Activated T-helper 17 cell treated with anti-CD3 and anti-CD28 coated beads, Interleukin-2, amount 50 U/mL, for 72 hours (primary cell): ENCODE results near the gene SFMBT1. TPM values are rescaled to one million over a fixed set of nuclear protein-coding genes. Genes with fewer than 3 reads are reported as not detected.

Experiments used
- ATAC-seq: fragments of 150-1000 bp; cut with Tn5 transposase; replicated peaks from 2 replicates; pipeline ENCODE4 v1.10.0; 2021; ENCODE audit warnings: mild to moderate bottlenecking, moderate library complexity
- H3K27ac Mint-ChIP-seq: one replicate; pipeline ENCODE4 v1.8.0; 2022; ENCODE audit warnings: mixed read lengths
- H3K27me3 Mint-ChIP-seq: one replicate; pipeline ENCODE4 v1.8.0; 2022; ENCODE audit warnings: mixed read lengths
- H3K36me3 Mint-ChIP-seq: one replicate; pipeline ENCODE4 v1.8.0; 2022; ENCODE audit warnings: low read depth, mild to moderate bottlenecking, mixed read lengths
- H3K4me1 Mint-ChIP-seq: one replicate; pipeline ENCODE4 v1.8.0; 2022; ENCODE audit warnings: mixed read lengths
- H3K4me3 Mint-ChIP-seq: one replicate; pipeline ENCODE4 v1.8.0; 2022; ENCODE audit warnings: mild to moderate bottlenecking, mixed read lengths
- H3K9me3 Mint-ChIP-seq: one replicate; pipeline ENCODE4 v1.8.0; 2022; ENCODE audit warnings: mixed read lengths
- total RNA-seq, 2 donors: library from RNA; stranded (reverse); gene quantifications; one replicate each; pipeline ENCODE4 v1.2.3, GENCODE V29; 2022

SFMBT1 gene, protein sequence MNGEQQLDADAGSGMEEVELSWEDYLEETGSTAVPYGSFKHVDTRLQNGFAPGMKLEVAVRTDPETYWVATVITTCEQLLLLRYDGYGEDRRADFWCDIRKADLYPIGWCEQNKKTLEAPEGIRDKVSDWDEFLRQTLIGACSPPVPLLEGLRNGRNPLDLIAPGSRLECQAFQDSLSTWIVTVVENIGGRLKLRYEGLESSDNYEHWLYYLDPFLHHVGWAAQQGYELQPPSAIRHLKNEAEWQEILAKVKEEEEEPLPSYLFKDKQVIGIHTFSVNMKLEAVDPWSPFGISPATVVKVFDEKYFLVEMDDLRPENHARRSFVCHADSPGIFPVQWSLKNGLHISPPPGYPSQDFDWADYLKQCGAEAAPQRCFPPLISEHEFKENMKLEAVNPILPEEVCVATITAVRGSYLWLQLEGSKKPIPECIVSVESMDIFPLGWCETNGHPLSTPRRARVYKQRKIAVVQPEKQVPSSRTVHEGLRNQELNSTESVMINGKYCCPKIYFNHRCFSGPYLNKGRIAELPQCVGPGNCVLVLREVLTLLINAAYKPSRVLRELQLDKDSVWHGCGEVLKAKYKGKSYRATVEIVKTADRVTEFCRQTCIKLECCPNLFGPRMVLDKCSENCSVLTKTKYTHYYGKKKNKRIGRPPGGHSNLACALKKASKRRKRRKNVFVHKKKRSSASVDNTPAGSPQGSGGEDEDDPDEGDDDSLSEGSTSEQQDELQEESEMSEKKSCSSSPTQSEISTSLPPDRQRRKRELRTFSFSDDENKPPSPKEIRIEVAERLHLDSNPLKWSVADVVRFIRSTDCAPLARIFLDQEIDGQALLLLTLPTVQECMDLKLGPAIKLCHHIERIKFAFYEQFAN
- total RNA-seq = 10 to 100 TPM; 26.1 to 29.9 TPM

DNA sequence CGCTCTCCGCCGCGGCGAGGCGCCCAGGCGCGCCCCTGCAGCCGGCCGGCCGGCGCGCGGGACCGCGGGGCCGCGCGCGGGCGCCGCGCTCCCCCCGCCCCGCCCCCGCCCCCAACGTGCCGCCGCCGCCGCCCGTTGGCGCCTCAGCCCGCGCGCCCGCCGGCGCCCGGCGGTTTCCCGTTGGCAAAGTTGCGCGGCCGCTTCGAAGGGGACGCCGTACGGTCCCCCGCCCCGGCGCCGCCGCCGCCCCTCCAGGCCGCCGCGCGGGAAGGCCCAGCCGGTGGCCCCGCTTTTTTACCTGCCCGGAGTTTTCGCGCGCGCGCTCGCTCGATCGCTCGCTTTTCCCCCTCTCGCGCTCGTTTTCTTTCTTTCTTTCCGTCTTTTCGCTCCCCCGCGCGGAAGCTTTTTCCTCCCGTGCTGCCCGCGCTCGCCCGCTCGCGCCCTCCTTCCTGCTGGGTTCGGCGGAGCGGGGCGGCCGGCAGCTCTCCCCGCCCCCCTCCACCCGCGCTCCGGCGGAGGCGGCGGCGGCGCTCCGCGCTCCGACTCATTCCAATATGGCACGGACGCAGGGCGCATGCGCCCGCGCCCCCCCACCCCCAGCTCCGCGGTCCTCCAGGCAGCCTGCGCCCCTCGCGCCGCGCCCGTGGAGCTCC is at the start of gene SFMBT1:
TSS of gene SFMBT1 (minus strand) at position 556 of the 653 bp plus-strand sequence. CDS start 76,945 bp downstream, outside the sequence.
- H3K27ac Mint-ChIP-seq = peak within 1 kb of the TSS; percentile 98
- no peaks in the 10 kb centered on the region for H3K27me3 Mint-ChIP-seq
- peak within 1 kb of the TSS; percentile 94 for H3K4me3 Mint-ChIP-seq
- peaks cover 37% of the 10 kb centered on the region for H3K4me1 Mint-ChIP-seq
- peaks cover 14% of the 10 kb centered on the region for H3K36me3 Mint-ChIP-seq
- ATAC-seq = peak; percentile 65
- H3K9me3 Mint-ChIP-seq = no peaks in the 10 kb centered on the region

DNA sequence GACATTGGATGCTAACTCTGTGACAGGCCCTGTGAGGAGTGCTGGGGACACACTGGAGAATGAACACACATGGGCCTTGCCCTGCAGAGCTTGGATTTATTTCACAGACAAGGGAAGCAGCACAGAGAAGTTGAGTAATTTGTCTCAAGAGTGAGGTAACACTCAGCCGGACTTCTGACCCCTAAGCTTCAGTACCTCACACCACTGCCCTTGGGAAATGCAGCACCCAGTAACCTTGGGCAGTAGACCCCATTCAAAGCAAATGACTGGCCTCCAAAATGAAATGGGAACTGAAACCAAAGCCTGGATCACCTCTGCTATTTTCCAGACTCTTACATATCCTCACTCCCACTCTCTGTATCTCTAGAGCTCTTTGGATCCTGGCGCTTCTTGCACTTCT is 47.1 kb upstream of the SFMBT1 start:
- no peak overlapping the region for H3K4me3 Mint-ChIP-seq
- no peaks in the 10 kb centered on the region for H3K4me1 Mint-ChIP-seq
- H3K27me3 Mint-ChIP-seq = no peaks in the 10 kb centered on the region
- no peaks in the 10 kb centered on the region for H3K9me3 Mint-ChIP-seq
- no peak for ATAC-seq
- H3K36me3 Mint-ChIP-seq = peaks cover 87% of the 10 kb centered on the region
- H3K27ac Mint-ChIP-seq = no peak overlapping the region

DNA sequence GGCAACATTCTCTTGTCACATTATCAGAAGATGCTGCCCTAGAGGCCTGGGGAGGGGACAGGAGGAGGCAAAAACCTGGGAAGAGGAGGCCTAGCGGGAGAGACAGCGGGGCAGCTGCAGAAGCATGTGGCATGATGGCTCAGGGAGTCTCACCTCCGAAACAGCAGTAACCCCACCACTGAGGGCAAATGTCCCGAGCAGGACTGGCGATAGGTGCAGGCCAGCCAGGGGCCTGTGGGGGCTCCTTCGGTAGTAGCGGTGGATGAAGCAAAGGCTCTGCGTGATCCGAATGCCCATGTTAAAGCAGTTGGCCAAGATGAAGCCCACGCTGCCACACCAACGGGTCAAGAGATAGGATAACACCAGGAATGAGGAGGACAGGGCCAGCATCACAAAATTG is 46.3 kb upstream of the SFMBT1 start:
- no peak for ATAC-seq
- Mint-ChIP-seq H3K9me3 (no peaks in the 10 kb centered on the region), H3K27ac (peak overlapping the region; percentile 65), H3K27me3 (no peaks in the 10 kb centered on the region), H3K4me3 (no peak overlapping the region), H3K4me1 (no peaks in the 10 kb centered on the region), H3K36me3 (peaks cover 86% of the 10 kb centered on the region)

DNA sequence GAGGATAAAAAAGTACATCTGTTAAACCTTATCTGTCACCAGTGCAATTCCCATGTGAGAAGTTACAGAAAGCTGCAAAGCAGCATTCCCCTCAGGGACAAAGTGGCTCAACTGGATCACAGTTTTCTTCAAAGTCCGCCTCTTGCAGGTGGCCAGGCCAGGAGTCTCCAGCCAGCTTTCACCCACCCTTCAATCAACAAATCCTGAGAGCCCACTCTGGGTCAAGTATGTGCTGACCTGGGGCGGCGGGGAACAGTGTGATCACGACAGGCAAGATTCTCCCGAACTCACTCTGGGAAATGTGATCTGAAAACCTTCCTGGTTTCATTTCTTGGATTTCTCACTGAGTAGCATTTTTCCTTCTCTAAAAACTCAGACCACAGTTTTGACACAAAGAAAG is 45.1 kb upstream of the SFMBT1 start:
- H3K36me3 Mint-ChIP-seq = peaks cover 84% of the 10 kb centered on the region
- H3K4me1 Mint-ChIP-seq = no peaks in the 10 kb centered on the region
- no peak overlapping the region for H3K27ac Mint-ChIP-seq
- no peaks in the 10 kb centered on the region for H3K27me3 Mint-ChIP-seq
- no peak overlapping the region for H3K4me3 Mint-ChIP-seq
- no peaks in the 10 kb centered on the region for H3K9me3 Mint-ChIP-seq
- ATAC-seq = no peak

DNA sequence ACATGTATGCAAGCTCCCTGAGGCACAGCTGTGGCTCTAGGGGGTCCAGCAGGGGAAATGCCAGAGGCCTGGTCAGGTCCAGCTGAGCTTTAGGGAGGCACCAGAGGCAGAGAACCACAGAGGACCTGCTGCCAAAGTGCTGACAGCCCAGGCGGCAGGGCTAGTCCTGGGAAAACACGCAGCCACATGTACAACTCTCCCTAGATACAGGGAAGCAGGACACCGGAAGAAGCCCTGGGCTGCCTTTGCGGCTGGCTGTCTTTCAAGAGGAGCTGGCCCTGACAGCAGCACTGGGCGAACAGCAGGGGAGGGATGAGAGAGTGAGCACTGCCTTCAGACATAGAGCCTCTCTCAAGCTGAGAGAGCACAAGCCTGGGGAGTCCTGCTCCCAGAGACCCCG is 43.6 kb upstream of the SFMBT1 start:
- H3K9me3 Mint-ChIP-seq = no peaks in the 10 kb centered on the region
- peaks cover 70% of the 10 kb centered on the region for H3K36me3 Mint-ChIP-seq
- ATAC-seq = no peak
- no peak overlapping the region for H3K27ac Mint-ChIP-seq
- no peak overlapping the region for H3K4me3 Mint-ChIP-seq
- H3K4me1 Mint-ChIP-seq = no peaks in the 10 kb centered on the region
- H3K27me3 Mint-ChIP-seq = no peaks in the 10 kb centered on the region

DNA sequence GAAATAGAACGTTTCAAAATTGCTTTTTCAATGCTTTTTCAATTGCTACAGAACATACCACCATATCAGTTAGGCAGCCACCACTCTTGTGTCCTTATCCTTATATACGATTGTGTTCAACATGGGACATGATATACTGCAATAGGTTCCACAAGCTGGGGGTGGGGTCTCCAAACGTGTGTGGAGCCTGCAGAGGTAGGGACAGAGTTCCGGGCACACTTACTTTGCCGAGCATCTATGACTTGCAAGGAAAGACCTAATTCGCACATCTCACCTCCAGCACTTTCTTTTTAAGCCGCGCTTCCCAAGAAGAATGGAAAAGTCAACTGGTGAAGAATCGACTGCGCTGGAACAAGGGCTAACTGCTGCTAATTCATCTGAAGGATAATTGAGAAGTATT is 39.6 kb upstream of the SFMBT1 start:
- Mint-ChIP-seq H3K27me3 (no peaks in the 10 kb centered on the region), H3K9me3 (no peaks in the 10 kb centered on the region), H3K4me1 (no peaks in the 10 kb centered on the region), H3K36me3 (peaks cover 32% of the 10 kb centered on the region), H3K27ac (no peak overlapping the region), H3K4me3 (no peak overlapping the region)
- ATAC-seq = no peak

DNA sequence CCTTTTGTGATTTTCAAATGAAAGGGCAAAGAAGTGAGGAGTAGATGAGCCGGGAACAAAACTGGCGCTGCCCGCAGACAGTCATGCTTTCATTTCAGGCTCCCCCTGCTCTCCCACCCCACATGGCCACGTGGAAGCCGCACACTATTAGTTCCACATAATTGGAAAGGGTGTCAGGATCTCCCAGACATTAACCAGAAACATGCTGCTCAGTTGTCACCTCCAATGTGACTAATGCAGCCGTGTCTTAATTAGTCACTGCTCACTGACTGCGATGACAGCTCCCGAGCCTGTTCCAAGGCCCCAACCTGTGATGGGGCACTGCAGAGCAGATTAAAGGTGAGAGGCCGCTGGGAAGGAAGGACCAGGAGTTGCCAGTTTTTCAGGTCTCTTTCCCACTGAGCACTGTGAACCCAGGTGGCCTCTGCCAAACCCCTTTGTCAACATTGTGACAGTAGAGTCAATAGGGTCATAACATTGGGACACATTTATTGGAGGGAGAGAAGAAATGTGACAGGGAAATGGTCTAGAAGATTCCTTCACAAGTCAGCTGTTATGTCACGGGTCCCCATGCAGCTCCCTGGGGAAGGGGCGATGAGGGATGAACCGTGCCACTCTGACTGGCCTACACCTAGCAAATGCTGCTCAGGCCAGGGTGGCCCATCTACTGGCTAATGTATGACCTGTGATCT is 38.6 kb upstream of the SFMBT1 start:
- H3K4me3 Mint-ChIP-seq = no peak overlapping the region
- no peaks in the 10 kb centered on the region for H3K9me3 Mint-ChIP-seq
- peaks cover 22% of the 10 kb centered on the region for H3K36me3 Mint-ChIP-seq
- H3K27ac Mint-ChIP-seq = no peak overlapping the region
- peak; percentile 69 for ATAC-seq
- no peaks in the 10 kb centered on the region for H3K27me3 Mint-ChIP-seq
- H3K4me1 Mint-ChIP-seq = no peaks in the 10 kb centered on the region

DNA sequence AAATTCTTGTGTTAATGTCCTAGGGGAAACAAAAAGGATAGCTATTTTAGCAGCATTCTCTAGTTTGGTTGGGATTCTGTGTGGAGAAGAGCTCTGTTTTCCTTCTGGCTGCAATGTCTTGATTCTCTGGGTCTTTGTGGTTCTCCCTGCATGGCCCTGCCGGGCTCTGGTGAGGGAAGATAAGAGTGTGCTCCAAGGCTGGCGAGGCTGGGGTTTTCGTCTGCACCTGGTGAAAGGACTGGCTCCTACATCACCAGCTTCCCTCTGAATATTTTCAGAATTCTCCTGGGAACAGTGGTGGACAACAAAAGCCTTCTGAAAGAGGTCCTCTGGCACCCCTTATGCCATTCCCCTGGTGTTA is 38.1 kb upstream of the SFMBT1 start:
- H3K9me3 Mint-ChIP-seq = no peaks in the 10 kb centered on the region
- no peak for ATAC-seq
- H3K27ac Mint-ChIP-seq = no peak overlapping the region
- peaks cover 20% of the 10 kb centered on the region for H3K36me3 Mint-ChIP-seq
- H3K4me1 Mint-ChIP-seq = no peaks in the 10 kb centered on the region
- H3K4me3 Mint-ChIP-seq = no peak overlapping the region
- no peaks in the 10 kb centered on the region for H3K27me3 Mint-ChIP-seq

DNA sequence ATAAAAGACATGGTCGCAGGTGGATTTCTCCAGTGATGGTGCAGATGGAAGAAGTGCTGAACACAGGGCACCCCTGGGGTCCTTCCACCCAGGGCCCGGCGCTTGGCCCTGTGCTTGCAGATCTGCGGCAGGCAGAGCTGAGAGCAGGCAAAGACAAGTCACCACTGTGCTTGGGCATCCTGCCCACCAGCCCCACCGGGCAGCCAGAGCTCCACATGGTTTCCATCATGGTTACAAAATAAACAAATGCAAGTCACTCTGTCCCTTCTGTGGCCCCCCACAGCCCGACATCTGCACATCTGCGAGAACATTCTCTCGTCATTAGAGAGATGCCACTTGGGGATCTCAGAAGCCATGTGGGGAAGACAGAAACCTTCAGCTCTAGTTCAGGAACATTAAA is 37.6 kb upstream of the SFMBT1 start:
- H3K36me3 Mint-ChIP-seq = peaks cover 18% of the 10 kb centered on the region
- no peak for ATAC-seq
- no peak overlapping the region for H3K4me3 Mint-ChIP-seq
- H3K9me3 Mint-ChIP-seq = no peaks in the 10 kb centered on the region
- H3K4me1 Mint-ChIP-seq = no peaks in the 10 kb centered on the region
- H3K27ac Mint-ChIP-seq = no peak overlapping the region
- H3K27me3 Mint-ChIP-seq = no peaks in the 10 kb centered on the region

DNA sequence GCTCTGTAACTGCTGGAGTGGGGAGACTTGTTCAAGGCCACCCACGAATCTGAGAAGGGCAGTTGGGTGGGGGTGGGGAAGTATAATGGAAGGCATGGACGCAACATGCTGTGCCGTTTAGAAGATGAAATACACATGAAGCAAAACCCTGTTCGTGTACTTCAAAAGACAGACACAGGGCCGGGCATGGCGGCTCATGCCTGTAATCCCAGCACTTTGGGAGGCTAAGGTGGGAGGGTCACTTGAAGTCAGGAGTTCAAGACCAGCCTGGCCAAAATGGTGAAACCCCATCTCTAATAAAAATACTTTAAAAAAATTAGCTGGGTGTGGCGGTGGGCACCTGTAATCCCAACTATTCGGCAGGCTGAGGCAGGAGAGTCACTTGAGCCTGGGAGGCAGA is 36.9 kb upstream of the SFMBT1 start:
- Mint-ChIP-seq H3K4me3 (no peak overlapping the region), H3K4me1 (no peaks in the 10 kb centered on the region), H3K27ac (no peak overlapping the region), H3K36me3 (peaks cover 10% of the 10 kb centered on the region), H3K9me3 (no peaks in the 10 kb centered on the region), H3K27me3 (no peaks in the 10 kb centered on the region)
- ATAC-seq = no peak

DNA sequence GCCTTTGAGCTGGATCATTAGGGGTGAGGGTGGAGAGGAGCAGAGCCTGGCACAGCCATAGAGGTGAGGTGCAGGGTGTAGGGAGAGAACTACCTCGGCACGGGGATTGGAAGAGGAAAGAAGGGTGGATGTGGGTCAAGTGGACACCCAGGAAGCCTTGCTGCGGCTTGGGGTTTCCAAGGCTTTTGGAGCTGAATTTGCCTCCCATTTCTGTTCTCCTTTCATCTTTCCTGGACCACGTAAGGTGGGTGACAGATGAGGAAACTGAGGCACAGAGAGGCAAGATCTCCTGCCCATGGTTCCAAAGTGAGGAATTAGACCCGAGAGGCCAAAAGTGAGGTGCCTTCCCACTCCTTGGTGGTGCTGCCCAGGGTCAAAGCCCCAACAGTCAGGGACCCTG is 35.4 kb upstream of the SFMBT1 start:
- H3K36me3 Mint-ChIP-seq = no peaks in the 10 kb centered on the region
- ATAC-seq = no peak
- no peaks in the 10 kb centered on the region for H3K4me1 Mint-ChIP-seq
- no peaks in the 10 kb centered on the region for H3K27me3 Mint-ChIP-seq
- H3K9me3 Mint-ChIP-seq = no peaks in the 10 kb centered on the region
- no peak overlapping the region for H3K27ac Mint-ChIP-seq
- no peak overlapping the region for H3K4me3 Mint-ChIP-seq

DNA sequence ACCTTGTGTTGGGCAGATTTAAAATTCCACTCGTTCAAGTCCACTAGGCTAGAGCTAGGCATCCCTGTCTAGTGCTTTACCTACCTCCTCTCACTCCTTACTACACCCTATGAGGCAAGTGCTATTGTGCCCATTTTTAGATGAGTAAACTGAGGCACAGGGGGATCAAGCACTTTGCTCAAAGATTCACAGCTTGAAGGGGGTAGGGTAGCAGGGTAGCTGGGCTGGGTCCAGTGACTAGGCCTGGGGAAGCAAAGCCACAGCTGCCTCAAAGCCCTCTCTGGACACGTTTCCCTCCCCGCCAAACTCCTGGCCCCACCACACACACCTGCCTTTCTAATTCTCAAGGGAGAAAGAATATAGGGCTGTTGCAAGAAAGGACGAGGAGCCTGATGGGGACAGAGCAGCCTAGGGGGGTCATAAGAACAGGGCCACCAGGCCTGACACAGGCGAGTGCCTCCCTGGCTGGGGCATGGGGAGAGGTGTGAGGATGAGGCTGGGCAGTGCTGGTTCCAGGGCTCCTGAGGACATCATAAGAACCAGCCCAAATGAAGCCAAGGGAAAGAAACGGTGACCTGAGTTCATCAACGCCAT is 34.8 kb upstream of the SFMBT1 start:
- no peak for ATAC-seq

DNA sequence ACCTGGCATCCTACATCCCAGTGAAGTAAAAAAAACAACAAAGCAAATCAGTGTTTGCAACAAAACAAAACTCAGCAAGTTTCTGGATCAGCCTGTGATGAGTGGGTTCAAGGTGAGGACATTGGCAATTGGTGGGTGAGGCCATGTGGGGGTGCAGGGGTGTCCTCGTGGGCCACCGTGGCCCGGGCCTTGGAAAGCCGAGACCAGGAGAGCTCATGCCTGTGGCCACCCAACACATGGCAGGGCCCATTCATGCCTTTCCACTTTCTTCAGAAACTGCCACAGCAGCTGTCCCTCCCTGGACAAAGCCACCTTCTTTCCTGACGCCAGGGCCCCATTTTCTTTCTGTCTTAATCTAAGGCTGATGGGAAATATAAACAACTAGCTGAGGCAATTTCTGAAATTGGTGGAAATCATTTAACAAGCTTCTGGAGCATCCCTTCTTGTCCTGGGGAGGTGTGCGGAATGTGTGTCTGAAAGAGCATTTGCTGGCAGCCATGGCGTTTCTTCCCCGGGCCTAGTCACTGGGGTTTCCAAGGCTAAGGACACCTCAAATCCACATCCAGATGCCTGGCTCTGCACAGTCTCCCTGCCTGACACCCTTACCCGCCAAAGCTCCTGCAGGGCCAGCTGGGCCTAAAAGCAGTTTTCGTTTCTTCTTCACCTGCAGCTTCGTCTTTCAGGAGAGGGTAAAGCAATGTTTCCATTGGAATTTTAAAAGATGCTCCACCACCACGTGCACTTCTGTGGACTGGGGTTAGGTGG is 34.1 kb upstream of the SFMBT1 start:
- no peaks in the 10 kb centered on the region for H3K4me1 Mint-ChIP-seq
- H3K27ac Mint-ChIP-seq = no peak overlapping the region
- H3K36me3 Mint-ChIP-seq = no peaks in the 10 kb centered on the region
- ATAC-seq = no peak
- H3K4me3 Mint-ChIP-seq = no peak overlapping the region
- H3K27me3 Mint-ChIP-seq = no peaks in the 10 kb centered on the region
- H3K9me3 Mint-ChIP-seq = no peaks in the 10 kb centered on the region

More for the DNA sequence above, 34.8 kb upstream of the SFMBT1 start:
- Mint-ChIP-seq H3K27me3 (no peaks in the 10 kb centered on the region), H3K9me3 (no peaks in the 10 kb centered on the region), H3K4me3 (no peak overlapping the region), H3K27ac (no peak overlapping the region), H3K4me1 (no peaks in the 10 kb centered on the region), H3K36me3 (no peaks in the 10 kb centered on the region)
